Keratinocyte (primary cell): Measurements from ENCODE around the gene FXR1.

ENCODE experiments used
- CTCF ChIP-seq, 3 experiments: IDR thresholded peaks in 1 of 3; conservative IDR thresholded peaks in 1 of 3; optimal IDR thresholded peaks in 1 of 3; 2 replicates in 2 of 3; 3 replicates in 1 of 3; pipeline versions ENCODE3 to v1.5.1; 2011; ENCODE audit warnings: low read length in 3 of 3, mild to moderate bottlenecking in 3 of 3, moderate library complexity in 2 of 3, control low read depth in 1 of 3, inconsistent platforms in 1 of 3; ENCODE audit not compliant: insufficient read depth in 2 of 3; ENCODE audit errors: extremely low read depth in 1 of 3
- EZH2 ChIP-seq: IDR thresholded peaks from one replicate; pipeline ENCODE4 v1.6.1; 2012; ENCODE audit warnings: inconsistent platforms, mild to moderate bottlenecking, low read length, moderate library complexity

- TF ChIP-seq CTCF (optimal IDR thresholded peaks at IDR 0.05 in 1 of 3, IDR thresholded peaks at IDR 0.05 in 1 of 3, conservative IDR thresholded peaks at IDR 0.05 in 1 of 3; ENCODE audit: extremely low read depth in 1 of 3, insufficient read depth in 2 of 3, low read length in 3 of 3) (no peak), EZH2 (no peak)
Observed at GRCh38 chr3:180910823-180911222, 1.6 kb upstream of the FXR1 start.
